SIG-M5 treated with dmso at 0.1 percent for 504 hours (cell line): ENCODE results near the gene SLC25A6.
"Not testable (repeated sequence)": the region's sequence is repeated elsewhere in the genome, so short reads cannot be mapped to it uniquely, and the experiment has no call there.

Source experiments
- DNase-seq: peaks from one replicate; lab custom pipeline; 2025; ENCODE audit not compliant: unreplicated experiment; lab: John Stamatoyannopoulos, UW

SLC25A6 gene

GRCh38 chrX:1355131-1356046 is 36.5 kb downstream of the SLC25A6 start:
- no peak for DNase-seq

DNA sequence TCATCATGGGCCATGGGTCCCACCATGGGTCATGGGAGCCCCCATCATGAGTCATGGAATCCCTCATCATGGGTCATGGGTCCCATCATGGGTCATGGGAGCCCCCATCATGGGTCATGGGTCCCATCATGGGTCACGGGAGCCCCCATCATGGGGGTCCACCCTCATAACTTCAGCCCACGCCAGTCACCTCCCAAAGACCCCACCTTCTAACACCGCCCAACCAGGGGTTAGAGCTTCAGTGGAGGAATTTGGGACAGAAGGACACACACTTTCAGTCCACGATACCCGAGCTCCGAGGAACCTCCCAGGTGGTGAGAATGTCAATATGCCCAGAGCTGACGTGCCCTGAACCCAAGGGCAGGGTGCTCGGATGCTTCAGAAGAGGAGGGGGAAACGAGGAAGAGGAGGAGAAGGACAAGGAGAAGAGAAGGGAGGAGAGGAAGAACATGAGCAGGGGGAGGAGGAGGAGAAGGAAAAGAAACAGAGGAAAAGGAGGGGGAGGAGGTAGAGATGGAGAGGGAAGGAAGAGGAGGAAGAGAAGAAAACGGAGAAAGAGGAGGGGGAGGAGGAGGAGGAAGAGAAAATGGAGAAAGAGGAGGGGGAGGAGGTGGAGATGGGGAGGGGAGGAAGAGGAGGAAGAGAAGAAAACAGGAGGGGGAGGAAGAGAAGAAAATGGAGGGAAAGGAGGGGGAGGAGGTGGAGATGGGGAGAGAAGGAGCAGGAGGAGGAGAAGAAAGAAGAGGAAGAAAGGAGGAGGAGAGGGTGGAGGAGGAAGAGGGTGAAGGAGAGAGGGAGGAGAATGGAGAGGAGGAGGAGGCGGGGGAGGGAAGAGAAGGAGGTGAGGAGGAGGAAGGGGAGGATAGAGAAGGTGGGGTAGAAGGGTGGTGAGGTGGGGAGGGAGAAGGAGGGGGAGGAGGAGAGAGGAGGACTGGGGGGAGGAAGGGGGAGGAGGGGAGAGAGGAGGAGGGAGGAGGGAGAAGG is 37.6 kb downstream of the SLC25A6 start:
- DNase-seq: no peak

DNA sequence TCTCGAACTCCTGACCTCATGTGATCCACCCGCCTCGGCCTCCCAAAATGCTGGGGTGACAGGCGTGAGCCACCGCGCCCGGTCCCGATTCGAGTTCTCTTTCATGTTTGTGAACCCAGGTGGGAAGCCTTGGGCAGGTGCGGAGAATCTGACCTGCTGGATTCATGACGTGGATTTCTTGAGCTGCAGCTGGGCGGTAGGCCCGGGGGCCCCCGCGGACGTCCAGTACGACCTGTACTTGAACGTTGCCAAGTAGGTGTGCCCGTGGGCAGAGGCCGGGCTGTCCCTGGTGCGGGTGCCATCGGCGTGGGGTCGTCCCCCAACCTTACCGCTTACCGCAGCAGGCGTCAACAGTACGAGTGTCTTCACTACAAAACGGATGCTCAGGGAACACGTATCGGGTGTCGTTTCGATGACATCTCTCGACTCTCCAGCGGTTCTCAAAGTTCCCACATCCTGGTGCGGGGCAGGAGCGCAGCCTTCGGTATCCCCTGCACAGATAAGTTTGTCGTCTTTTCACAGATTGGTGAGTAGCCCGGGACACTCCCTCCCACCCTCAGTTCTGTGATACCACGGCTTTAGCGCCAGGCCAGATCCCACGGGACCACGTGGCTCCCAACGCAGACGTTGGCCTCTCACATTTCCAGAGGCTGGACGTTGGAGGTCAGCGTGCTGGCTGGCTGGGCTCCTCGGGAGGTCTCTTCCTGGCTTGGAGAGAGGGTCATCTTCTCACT is 39.8 kb downstream of the SLC25A6 start:
- no peak for DNase-seq

DNA sequence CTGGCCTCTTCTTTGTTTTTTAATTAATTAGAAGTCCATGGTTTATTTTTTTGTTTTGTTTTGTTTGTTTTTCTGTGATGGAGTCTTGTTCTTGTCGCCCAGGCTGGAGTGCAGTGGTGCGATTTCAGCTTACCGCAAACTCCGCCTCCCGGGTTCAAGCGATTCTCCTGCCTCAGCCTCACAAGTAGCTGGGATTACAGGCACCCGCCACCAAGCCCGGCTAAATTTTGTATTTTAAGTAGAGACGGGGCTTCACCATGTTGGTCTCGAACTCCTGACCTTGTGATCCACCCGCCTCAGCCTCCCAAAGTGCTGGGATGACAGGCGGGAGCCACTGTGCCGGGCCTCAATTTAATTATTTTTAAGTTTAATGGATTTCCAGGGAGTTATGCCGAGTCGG is 42.3 kb downstream of the SLC25A6 start:
- not testable (repeated sequence) for DNase-seq

- peak; percentile 62 for DNase-seq
Observed at GRCh38 chrX:1341545-1342184, 50.2 kb downstream of the SLC25A6 start.

DNA sequence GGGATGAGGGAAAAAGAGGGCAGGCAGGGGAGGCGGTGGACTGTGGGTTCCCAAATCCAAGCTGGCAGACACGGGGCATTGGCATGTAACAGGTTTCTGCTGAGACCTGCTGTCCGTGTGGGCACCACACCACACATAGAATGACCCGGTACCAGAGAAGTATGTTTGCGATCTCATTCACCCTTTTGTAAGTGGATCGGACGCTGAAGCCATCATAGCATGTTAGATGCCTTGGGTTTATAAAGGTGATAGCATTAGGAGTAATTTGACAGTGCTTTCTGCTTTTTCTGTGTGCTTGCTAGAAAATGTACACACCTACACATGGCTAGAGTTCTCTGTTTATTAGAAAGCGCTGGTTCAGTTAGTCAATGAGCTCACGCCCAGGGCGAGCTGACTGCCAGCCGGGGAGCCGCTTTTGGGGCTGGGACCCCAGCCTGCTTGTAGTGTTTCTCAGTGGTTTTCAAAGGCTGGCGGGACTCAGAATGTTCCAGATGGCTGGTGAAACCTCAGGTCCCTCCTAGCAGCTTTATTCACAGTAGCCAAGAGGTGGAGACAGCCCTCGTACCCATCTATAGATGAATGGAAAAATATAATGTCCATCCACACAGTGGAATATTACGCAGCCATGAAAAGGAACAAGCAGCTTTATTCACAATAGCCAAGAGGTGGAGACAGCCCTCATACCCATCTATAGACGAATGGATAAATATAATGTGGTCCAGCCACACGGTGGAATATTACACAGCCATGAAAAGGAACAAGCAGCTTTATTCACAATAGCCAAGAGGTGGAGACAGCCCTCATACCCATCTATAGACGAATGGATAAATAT is 54.7 kb downstream of the SLC25A6 start:
- no peak for DNase-seq

- peak; percentile 83 for DNase-seq
Observed at GRCh38 chrX:1336331-1336943, 55.5 kb downstream of the SLC25A6 start, which contains the start of gene IL3RA. IL3RA (plus strand) TSS chrX:1336785; CDS start chrX:1341766, 4,981 bp downstream.
